HEK293 (cell line): ENCODE data around the gene DCAF15.
A peak's percentile ranks its signal among the peaks of the same experiment; 100 is the strongest.

Experiments
- CTCF ChIA-PET: fragments of 350-600 bp; formaldehyde crosslinking; extraction: SDS; loops from one replicate; lab custom pipeline; 2021; ENCODE audit warnings: antibody characterized with exemption; lab: Yijun Ruan, JAX
- POLR2A ChIA-PET: fragments of 300-600 bp; formaldehyde crosslinking; extraction: SDS; loops from one replicate; lab custom pipeline; 2020; ENCODE audit warnings: antibody characterized with exemption, inconsistent platforms; lab: Yijun Ruan, JAX
- H3K27ac ChIP-seq: fragments of 200-500 bp; sonication (Bioruptor generic); 2 replicates; pipeline ENCODE4 v1.5.1; 2014; ENCODE audit warnings: low read depth, low read length, control low read depth, inconsistent platforms; ENCODE audit errors: extremely low read depth
- H3K36me3 ChIP-seq, 2 experiments: fragments of 200-500 bp in 1 of 2; sonication (Bioruptor generic) in 1 of 2; 1 replicate in 1 of 2; 2 replicates in 1 of 2; pipeline ENCODE4 v1.5.1; 2014 to 2017; ENCODE audit warnings: inconsistent platforms in 2 of 2, low read length in 2 of 2; ENCODE audit not compliant: control insufficient read depth in 2 of 2, insufficient read depth in 1 of 2
- H3K4me1 ChIP-seq: fragments of 200-500 bp; sonication (Bioruptor generic); 2 replicates; pipeline ENCODE4 v1.5.1; 2014; ENCODE audit warnings: mild to moderate bottlenecking, low read length, inconsistent platforms; ENCODE audit not compliant: control insufficient read depth, insufficient read depth
- H3K4me3 ChIP-seq: 2 replicates; pipeline ENCODE4 v1.5.1; 2011; ENCODE audit warnings: low read depth, mild to moderate bottlenecking, control low read depth, low read length, moderate library complexity
- H3K9me3 ChIP-seq: fragments of 200-500 bp; sonication (Bioruptor generic); 2 replicates; pipeline ENCODE4 v1.5.1; 2014; ENCODE audit warnings: low read depth, low read length, inconsistent platforms; ENCODE audit not compliant: control insufficient read depth, insufficient read depth
- PRDM10 ChIP-seq: fragments of 450-650 bp; formaldehyde crosslinking; IDR thresholded peaks from 2 replicates; pipeline ENCODE4 v1.5.1; 2016; ENCODE audit warnings: missing biosample characterization, missing genetic modification characterization
- ZBTB10 ChIP-seq: fragments of 450-650 bp; formaldehyde crosslinking; IDR thresholded peaks from 2 replicates; pipeline ENCODE4 v1.5.1; 2016; ENCODE audit warnings: missing biosample characterization, missing genetic modification characterization
- ZBTB48 ChIP-seq: fragments of 450-650 bp; formaldehyde crosslinking; IDR thresholded peaks from 2 replicates; pipeline ENCODE4 v1.5.1; 2016; ENCODE audit warnings: missing biosample characterization, missing genetic modification characterization
- ZBTB8A ChIP-seq: fragments of 450-650 bp; formaldehyde crosslinking; IDR thresholded peaks from 2 replicates; pipeline ENCODE4 v1.5.1; 2016; ENCODE audit warnings: missing biosample characterization, missing genetic modification characterization
- ZFP3 ChIP-seq: fragments of 450-650 bp; formaldehyde crosslinking; IDR thresholded peaks from 2 replicates; pipeline ENCODE4 v1.5.1; 2016; ENCODE audit warnings: low read depth, missing biosample characterization, missing genetic modification characterization
- ZNF132 ChIP-seq: fragments of 450-650 bp; formaldehyde crosslinking; IDR thresholded peaks from 2 replicates; pipeline ENCODE4 v1.5.1; 2017; ENCODE audit warnings: missing biosample characterization, missing genetic modification characterization, borderline replicate concordance
- ZNF248 ChIP-seq: fragments of 450-650 bp; formaldehyde crosslinking; IDR thresholded peaks from 2 replicates; pipeline ENCODE4 v1.5.1; 2017; ENCODE audit warnings: missing biosample characterization, missing genetic modification characterization
- ZNF302 ChIP-seq: fragments of 450-650 bp; formaldehyde crosslinking; IDR thresholded peaks from 2 replicates; pipeline ENCODE4 v1.5.1; 2016; ENCODE audit warnings: missing biosample characterization, missing genetic modification characterization, low read depth
- ZNF404 ChIP-seq: fragments of 450-650 bp; formaldehyde crosslinking; IDR thresholded peaks from 2 replicates; pipeline ENCODE4 v1.5.1; 2017; ENCODE audit warnings: missing biosample characterization, missing genetic modification characterization
- ZNF530 ChIP-seq: fragments of 450-650 bp; formaldehyde crosslinking; IDR thresholded peaks from 2 replicates; pipeline ENCODE4 v1.5.1; 2016; ENCODE audit warnings: low read depth, missing biosample characterization, missing genetic modification characterization
- ZNF571 ChIP-seq: fragments of 450-650 bp; formaldehyde crosslinking; IDR thresholded peaks from 2 replicates; pipeline ENCODE4 v1.5.0; 2017; ENCODE audit warnings: missing biosample characterization, missing genetic modification characterization
- ZNF621 ChIP-seq: fragments of 450-650 bp; formaldehyde crosslinking; IDR thresholded peaks from 2 replicates; pipeline ENCODE4 v1.5.1; 2017; ENCODE audit warnings: missing biosample characterization, missing genetic modification characterization
- ZNF624 ChIP-seq: fragments of 450-650 bp; formaldehyde crosslinking; IDR thresholded peaks from 2 replicates; pipeline ENCODE4 v1.5.1; 2017; ENCODE audit warnings: missing biosample characterization, missing genetic modification characterization
- ZNF76 ChIP-seq: fragments of 450-650 bp; formaldehyde crosslinking; IDR thresholded peaks from 2 replicates; pipeline ENCODE4; 2016; ENCODE audit warnings: low read depth, missing biosample characterization, missing genetic modification characterization, borderline replicate concordance
- ZSCAN23 ChIP-seq: fragments of 450-650 bp; formaldehyde crosslinking; IDR thresholded peaks from 2 replicates; pipeline ENCODE4 v1.5.1; 2016; ENCODE audit warnings: missing biosample characterization, missing genetic modification characterization
- TF ChIP-seq, protein P1 (sequence below): fragments of 450-650 bp; formaldehyde crosslinking; IDR thresholded peaks from 2 replicates; pipeline ENCODE4 v1.5.1; 2017; ENCODE audit warnings: missing biosample characterization, missing genetic modification characterization
- TF ChIP-seq, protein P2 (sequence below): IDR thresholded peaks from 2 replicates; pipeline ENCODE4 v1.6.1; 2011; ENCODE audit warnings: mild to moderate bottlenecking, low read depth, low read length, borderline replicate concordance
- TF ChIP-seq, protein P3 (sequence below): fragments of 450-650 bp; formaldehyde crosslinking; IDR thresholded peaks from 2 replicates; pipeline ENCODE4 v1.5.1; 2016; ENCODE audit warnings: missing biosample characterization, missing genetic modification characterization

The DCAF15 gene

DNA sequence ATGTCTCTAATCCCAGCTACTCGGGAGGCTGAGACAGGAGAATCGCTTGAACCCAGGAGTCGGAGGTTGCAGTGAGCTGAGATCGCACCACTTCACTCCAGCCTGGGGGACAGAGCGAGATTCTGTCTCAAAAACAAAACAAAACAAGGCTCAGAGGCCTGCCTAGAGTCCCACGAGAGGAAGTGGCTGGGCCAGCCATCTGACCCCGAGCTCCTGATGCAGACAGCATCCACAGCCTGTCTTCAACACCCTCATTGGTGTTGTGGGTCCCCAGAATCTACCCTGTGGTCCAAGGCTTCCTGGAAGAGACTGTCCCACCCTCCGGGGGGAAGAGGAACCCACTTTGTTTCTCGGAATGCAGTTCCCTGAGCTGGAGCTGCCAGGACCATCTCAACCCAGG, 29.2 kb downstream of the DCAF15 start:
- TF ChIP-seq PRDM10 (tag by site-specific recombination) (peak; percentile 63; the same call in 1 of the 2 replicates), ZNF404 (no peak)
- Histone ChIP-seq H3K4me3 (no peak overlapping the region), H3K9me3 (no peaks in the 10 kb centered on the region), H3K36me3 (peaks cover 6 to 43% of the 10 kb centered on the region in 2 experiments; a peak in 2 of 3 replicates), H3K27ac (no peak overlapping the region), H3K4me1 (peaks cover 3% of the 10 kb centered on the region; the same call in 1 of the 2 replicates)
- ChIA-PET POLR2A (interaction anchor here (0.9 kb wide), 1 partner anchor 25 kb away, joined by 3 read pairs; no protein-coding TSS in a partner anchor), CTCF (interaction anchor here (0.7 kb wide), 1 partner anchor 70 kb away, joined by 3 read pairs; no protein-coding TSS in a partner anchor)

DNA sequence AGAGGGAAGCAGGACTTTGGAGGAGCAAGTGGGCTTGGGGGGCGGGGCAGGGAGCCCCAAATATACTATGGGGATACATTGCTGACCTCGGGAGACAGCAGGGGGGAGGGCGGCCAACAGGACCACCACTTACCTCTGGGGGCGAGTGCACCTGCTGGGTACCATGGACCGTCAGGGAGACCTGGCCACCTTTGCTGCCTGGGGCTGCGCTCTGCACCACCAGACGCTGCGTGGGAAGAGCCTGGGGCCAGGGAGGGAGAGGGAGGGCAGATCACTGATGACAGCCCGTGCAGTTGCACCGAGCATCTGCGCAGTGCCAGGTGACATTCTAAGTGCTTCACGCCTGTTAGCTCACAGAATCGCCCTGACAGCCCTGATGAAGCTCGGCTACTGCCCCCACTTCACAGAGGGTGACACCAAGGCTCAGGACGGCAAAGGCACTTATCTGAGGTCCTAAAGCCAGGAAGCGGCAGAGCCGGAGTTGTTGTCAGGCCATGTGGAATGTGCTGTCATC, 29.7 kb downstream of the DCAF15 start:
- Histone ChIP-seq H3K27ac (no peak overlapping the region), H3K9me3 (no peaks in the 10 kb centered on the region), H3K4me1 (peaks cover 8% of the 10 kb centered on the region), H3K4me3 (no peak overlapping the region), H3K36me3 (peaks cover under 1 to 41% of the 10 kb centered on the region in 2 experiments; a peak in 2 of 3 replicates)
- TF ChIP-seq PRDM10 (tag by site-specific recombination) (no peak), ZFP3 (tag by site-specific recombination) (no peak), ZNF530 (tag by site-specific recombination) (no peak), ZNF621 (tag by site-specific recombination) (no peak), ZNF132 (no peak), ZBTB10 (tag by site-specific recombination) (no peak), ZNF624 (tag by site-specific recombination) (no peak), ZSCAN23 (tag by site-specific recombination) (no peak), ZNF302 (tag by site-specific recombination) (no peak), ZNF248 (tag by site-specific recombination) (no peak), ZBTB48 (no peak), ZNF571 (no peak), ZNF76 (tag by site-specific recombination) (no peak), ZNF404 (no peak), ZBTB8A (tag by site-specific recombination) (no peak)
- TF ChIP-seq, protein P1, sequence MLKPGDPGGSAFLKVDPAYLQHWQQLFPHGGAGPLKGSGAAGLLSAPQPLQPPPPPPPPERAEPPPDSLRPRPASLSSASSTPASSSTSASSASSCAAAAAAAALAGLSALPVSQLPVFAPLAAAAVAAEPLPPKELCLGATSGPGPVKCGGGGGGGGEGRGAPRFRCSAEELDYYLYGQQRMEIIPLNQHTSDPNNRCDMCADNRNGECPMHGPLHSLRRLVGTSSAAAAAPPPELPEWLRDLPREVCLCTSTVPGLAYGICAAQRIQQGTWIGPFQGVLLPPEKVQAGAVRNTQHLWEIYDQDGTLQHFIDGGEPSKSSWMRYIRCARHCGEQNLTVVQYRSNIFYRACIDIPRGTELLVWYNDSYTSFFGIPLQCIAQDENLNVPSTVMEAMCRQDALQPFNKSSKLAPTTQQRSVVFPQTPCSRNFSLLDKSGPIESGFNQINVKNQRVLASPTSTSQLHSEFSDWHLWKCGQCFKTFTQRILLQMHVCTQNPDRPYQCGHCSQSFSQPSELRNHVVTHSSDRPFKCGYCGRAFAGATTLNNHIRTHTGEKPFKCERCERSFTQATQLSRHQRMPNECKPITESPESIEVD (tag by site-specific recombination) = no peak
- TF ChIP-seq, protein P2, sequence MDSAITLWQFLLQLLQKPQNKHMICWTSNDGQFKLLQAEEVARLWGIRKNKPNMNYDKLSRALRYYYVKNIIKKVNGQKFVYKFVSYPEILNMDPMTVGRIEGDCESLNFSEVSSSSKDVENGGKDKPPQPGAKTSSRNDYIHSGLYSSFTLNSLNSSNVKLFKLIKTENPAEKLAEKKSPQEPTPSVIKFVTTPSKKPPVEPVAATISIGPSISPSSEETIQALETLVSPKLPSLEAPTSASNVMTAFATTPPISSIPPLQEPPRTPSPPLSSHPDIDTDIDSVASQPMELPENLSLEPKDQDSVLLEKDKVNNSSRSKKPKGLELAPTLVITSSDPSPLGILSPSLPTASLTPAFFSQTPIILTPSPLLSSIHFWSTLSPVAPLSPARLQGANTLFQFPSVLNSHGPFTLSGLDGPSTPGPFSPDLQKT = no peak
- TF ChIP-seq, protein P3, sequence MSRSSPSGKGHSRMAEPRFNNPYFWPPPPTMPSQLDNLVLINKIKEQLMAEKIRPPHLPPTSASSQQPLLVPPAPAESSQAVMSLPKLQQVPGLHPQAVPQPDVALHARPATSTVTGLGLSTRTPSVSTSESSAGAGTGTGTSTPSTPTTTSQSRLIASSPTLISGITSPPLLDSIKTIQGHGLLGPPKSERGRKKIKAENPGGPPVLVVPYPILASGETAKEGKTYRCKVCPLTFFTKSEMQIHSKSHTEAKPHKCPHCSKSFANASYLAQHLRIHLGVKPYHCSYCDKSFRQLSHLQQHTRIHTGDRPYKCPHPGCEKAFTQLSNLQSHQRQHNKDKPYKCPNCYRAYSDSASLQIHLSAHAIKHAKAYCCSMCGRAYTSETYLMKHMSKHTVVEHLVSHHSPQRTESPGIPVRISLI (tag by site-specific recombination) = no peak
- POLR2A ChIA-PET = no interaction called here
- CTCF ChIA-PET = interaction anchor here (0.7 kb wide), 1 partner anchor 69 kb away, joined by 3 read pairs; no protein-coding TSS in a partner anchor
